ENCODE results near the gene MSRB3. TPM values are rescaled to one million over a fixed set of nuclear protein-coding genes. Genes with fewer than 3 reads are reported as not detected.

MSRB3 gene
- total and polyA plus RNA-seq, 10 donors, result 4.3 to 64.4 (median 19.7) TPM

DNA sequence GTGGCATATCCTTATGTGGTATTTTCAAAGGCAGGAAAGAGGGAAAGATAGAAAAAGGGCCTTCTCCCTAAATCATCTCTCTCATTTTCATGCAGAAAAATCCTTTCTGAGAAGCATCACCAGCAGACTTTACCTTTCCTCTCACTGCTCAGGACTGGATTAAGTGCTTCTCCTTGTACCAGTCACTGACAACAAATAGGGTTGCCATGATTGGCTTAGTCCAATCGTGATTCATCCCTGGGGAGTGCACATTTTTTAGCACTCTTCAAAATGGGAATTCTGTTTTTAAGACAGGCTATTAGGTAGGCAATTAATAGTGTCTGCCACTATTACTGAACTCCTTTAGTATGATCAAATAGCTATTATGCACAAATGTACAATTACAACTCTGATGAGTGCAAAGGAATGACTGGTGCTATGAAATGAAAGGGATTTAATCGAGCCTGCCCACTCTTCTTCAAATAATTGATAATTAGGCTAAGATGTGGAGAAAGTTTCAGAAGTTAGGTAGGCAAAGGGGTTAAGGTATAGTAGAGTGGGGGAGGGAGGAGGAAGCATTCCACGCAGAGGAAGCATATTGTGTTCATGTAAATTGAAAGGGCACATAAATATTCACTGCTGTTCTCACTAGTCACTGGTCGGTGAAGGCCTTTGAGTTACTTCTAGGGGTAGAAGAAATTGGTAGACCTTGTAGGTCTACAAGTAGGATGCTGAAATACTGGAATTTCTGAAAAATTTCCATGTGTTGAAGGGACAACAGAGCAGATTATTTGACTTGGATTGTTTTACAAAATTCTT, 84.0 kb downstream of the MSRB3 start:
- Histone ChIP-seq H3K4me3 (no peak overlapping the region), H3K36me3 (no peaks in the 10 kb centered on the region), H3K9me3 (no peaks in the 10 kb centered on the region), H3K4me1 (no peaks in the 10 kb centered on the region), H3K27me3 (replicated peaks in 1 of 7) (no peaks in the 10 kb centered on the region), H3K27ac (no peak overlapping the region)
- TF ChIP-seq, protein P1, sequence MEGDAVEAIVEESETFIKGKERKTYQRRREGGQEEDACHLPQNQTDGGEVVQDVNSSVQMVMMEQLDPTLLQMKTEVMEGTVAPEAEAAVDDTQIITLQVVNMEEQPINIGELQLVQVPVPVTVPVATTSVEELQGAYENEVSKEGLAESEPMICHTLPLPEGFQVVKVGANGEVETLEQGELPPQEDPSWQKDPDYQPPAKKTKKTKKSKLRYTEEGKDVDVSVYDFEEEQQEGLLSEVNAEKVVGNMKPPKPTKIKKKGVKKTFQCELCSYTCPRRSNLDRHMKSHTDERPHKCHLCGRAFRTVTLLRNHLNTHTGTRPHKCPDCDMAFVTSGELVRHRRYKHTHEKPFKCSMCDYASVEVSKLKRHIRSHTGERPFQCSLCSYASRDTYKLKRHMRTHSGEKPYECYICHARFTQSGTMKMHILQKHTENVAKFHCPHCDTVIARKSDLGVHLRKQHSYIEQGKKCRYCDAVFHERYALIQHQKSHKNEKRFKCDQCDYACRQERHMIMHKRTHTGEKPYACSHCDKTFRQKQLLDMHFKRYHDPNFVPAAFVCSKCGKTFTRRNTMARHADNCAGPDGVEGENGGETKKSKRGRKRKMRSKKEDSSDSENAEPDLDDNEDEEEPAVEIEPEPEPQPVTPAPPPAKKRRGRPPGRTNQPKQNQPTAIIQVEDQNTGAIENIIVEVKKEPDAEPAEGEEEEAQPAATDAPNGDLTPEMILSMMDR (IDR thresholded peaks at IDR 0.05 in 8 of 11, conservative IDR thresholded peaks at IDR 0.05 in 3 of 11), result no peak
- TF ChIP-seq POLR2A (IDR thresholded peaks at IDR 0.05) (no peak), POLR2AphosphoS5 (IDR thresholded peaks at IDR 0.05) (no peak)
- 45 to 58% (median 51%) methylated on average over 4 of the region's 4 CpGs for WGBS, 5 donors
- DNase-seq, result no peak
- intact Hi-C loops (cut with DNase I; ENCODE audit: low total_unique reads), result no loop called here

DNA sequence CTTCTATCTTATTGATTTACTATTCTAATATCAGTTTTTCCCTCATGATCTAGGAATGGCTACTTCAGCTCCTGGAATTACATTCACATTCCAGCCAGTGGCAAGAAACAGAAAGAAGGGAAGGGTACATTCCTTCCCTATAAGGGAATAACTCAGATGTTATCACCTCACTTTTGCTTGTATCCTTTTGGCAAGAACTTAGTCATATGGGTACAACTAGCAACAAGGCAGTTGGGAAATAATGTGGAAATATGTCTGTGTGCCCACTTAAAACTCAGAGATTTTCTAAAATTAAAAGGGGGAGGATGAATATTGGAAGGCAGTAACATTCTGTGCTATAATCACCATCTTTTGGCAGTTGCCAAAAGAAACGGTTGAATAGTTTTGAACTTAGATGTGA, 85.6 kb downstream of the MSRB3 start:
- WGBS, 5 donors, result 70 to 89% (median 83%) methylated on average over 1 of the region's 1 CpG

DNA sequence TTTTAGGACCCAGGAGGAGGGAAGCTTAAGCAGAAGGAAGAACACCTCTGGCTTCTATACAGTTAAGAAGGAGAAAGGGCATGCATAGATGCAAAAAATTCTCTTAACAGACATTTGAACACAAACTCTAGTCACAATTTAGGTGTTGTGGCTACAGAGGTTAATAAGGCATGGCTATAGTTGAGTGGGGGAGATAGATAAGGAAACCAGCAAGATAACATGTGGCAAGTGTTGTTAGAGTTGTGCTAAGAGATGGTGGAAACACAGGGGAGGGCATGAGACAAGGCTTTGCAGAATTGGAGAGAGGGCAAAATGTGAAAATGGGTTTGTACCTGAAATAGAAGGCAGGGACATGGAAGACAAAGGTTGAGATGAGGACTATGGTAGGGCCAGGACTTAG, 88.9 kb downstream of the MSRB3 start:
- no peak overlapping the region for H3K4me3 ChIP-seq
- H3K4me1 ChIP-seq, result no peaks in the 10 kb centered on the region
- H3K9me3 ChIP-seq, result no peaks in the 10 kb centered on the region
- no peaks in the 10 kb centered on the region for H3K27me3 ChIP-seq (replicated peaks in 1 of 7)
- intact Hi-C loops (cut with DNase I; ENCODE audit: low total_unique reads), result no loop called here
- no peaks in the 10 kb centered on the region for H3K36me3 ChIP-seq
- TF ChIP-seq, protein P1 (IDR thresholded peaks at IDR 0.05 in 8 of 11, conservative IDR thresholded peaks at IDR 0.05 in 3 of 11), result no peak
- no peak for TF ChIP-seq POLR2AphosphoS5 (IDR thresholded peaks at IDR 0.05)
- no peak for TF ChIP-seq POLR2A (IDR thresholded peaks at IDR 0.05)
- no peak for DNase-seq
- H3K27ac ChIP-seq, result no peak overlapping the region

More for the DNA sequence above, 85.6 kb downstream of the MSRB3 start:
- no peaks in the 10 kb centered on the region for H3K9me3 ChIP-seq
- intact Hi-C loops (cut with DNase I; ENCODE audit: low total_unique reads), result no loop called here
- no peak for DNase-seq
- TF ChIP-seq POLR2A (IDR thresholded peaks at IDR 0.05), result no peak
- TF ChIP-seq, protein P1 (IDR thresholded peaks at IDR 0.05 in 8 of 11, conservative IDR thresholded peaks at IDR 0.05 in 3 of 11), result no peak
- no peak for TF ChIP-seq POLR2AphosphoS5 (IDR thresholded peaks at IDR 0.05)
- H3K27me3 ChIP-seq (replicated peaks in 1 of 7), result no peaks in the 10 kb centered on the region
- H3K27ac ChIP-seq, result no peak overlapping the region
- no peaks in the 10 kb centered on the region for H3K36me3 ChIP-seq
- no peak overlapping the region for H3K4me3 ChIP-seq
- H3K4me1 ChIP-seq, result no peaks in the 10 kb centered on the region

DNA sequence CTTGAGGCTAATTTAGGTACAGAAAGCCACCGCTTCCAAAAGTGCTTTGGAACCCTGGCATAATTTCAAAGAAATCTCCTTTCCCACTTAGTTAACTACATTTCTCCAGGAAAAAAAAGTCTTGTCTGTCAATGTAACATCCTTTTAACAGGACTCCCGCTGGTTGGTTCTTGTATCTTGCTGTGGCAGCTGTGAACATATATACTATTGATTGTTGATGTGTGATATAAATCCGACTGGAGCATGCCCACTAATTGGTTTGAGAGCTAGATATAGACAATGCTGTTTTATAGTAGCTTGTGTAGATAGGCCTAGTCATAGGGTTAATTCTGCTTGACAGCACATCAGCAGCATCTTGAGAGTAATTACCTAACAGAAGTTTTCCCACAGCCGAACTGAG, 89.6 kb downstream of the MSRB3 start:
- no peak for DNase-seq
- no peak overlapping the region for H3K4me3 ChIP-seq
- H3K36me3 ChIP-seq, result no peaks in the 10 kb centered on the region
- no peaks in the 10 kb centered on the region for H3K9me3 ChIP-seq
- H3K4me1 ChIP-seq, result no peaks in the 10 kb centered on the region
- H3K27me3 ChIP-seq (replicated peaks in 1 of 7), result no peaks in the 10 kb centered on the region
- TF ChIP-seq POLR2AphosphoS5 (IDR thresholded peaks at IDR 0.05) (no peak), POLR2A (IDR thresholded peaks at IDR 0.05) (no peak)
- TF ChIP-seq, protein P1 (IDR thresholded peaks at IDR 0.05 in 8 of 11, conservative IDR thresholded peaks at IDR 0.05 in 3 of 11), result no peak
- H3K27ac ChIP-seq, result no peak overlapping the region
- WGBS, 5 donors, result 87 to 91% (median 88%) methylated on average over 4 of the region's 4 CpGs
- intact Hi-C loops (cut with DNase I; ENCODE audit: low total_unique reads), result no loop called here
